ENCODE measurements around the gene GPSM1. TPM values are rescaled to one million over a fixed set of nuclear protein-coding genes. Genes with fewer than 3 reads are reported as not detected.

The GPSM1 gene
- total and polyA plus RNA-seq, 7 donors = 2.3 to 16.1 (median 5.0) TPM

DNA sequence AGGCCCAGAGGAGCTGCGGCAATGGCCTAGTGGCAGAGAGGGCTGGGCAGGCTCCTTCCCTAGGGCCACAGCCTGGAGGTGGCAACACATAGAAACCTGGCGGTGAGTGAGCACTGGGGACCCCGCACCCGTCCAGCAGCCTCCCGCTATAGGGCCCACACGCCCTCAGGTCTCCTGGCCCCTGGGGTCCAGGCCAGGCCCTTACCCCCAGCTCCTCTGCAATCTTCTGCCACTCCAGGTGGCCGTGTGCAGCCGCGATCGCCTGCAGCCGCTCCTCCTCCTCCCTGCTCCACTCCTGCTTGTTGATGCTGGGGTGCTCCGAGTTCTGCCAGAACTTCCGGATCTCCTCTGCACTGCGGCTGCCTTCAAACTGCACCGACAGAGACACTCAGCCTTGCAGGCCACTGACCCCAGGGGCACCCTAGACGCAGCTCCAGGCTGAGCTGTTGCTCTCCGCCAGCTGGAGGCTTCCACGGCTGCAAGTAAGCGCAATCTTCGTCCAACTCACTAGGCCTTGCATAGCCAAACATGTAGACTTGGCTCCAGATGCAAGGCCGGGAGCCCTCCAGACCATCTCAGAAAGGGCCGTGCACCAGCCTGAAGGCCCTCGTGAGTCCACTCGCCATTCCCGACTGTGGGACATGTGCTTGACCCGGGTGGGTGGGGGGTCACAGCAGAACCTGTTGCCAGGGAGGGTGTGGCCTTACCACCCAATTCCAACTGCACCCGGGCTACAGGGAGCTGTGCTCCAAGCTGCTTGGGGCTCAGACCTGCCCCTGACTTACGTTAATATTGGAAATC lies 64.6 kb downstream of the GPSM1 start:
- Histone ChIP-seq H3K4me1 (no peaks in the 10 kb centered on the region), H3K27ac (no peak overlapping the region), H3K36me3 (peaks cover 34 to 92% (median 55%) of the 10 kb centered on the region in 4 donors), H3K27me3 (no peaks in the 10 kb centered on the region), H3K9me3 (no peaks in the 10 kb centered on the region), H3K4me3 (no peak overlapping the region)
- TF ChIP-seq, protein P1, sequence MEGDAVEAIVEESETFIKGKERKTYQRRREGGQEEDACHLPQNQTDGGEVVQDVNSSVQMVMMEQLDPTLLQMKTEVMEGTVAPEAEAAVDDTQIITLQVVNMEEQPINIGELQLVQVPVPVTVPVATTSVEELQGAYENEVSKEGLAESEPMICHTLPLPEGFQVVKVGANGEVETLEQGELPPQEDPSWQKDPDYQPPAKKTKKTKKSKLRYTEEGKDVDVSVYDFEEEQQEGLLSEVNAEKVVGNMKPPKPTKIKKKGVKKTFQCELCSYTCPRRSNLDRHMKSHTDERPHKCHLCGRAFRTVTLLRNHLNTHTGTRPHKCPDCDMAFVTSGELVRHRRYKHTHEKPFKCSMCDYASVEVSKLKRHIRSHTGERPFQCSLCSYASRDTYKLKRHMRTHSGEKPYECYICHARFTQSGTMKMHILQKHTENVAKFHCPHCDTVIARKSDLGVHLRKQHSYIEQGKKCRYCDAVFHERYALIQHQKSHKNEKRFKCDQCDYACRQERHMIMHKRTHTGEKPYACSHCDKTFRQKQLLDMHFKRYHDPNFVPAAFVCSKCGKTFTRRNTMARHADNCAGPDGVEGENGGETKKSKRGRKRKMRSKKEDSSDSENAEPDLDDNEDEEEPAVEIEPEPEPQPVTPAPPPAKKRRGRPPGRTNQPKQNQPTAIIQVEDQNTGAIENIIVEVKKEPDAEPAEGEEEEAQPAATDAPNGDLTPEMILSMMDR (IDR thresholded peaks at IDR 0.05) = no peak
- TF ChIP-seq EP300 (IDR thresholded peaks at IDR 0.05) = no peak
- TF ChIP-seq POLR2A (IDR thresholded peaks at IDR 0.05) = no peak
- TF ChIP-seq POLR2AphosphoS5 (IDR thresholded peaks at IDR 0.05) = no peak
- no peak for DNase-seq
- intact Hi-C loops (cut with DNase I) = no loop called here
- 95% methylated on average over 28 of the region's 28 CpGs for WGBS, 2 donors

DNA sequence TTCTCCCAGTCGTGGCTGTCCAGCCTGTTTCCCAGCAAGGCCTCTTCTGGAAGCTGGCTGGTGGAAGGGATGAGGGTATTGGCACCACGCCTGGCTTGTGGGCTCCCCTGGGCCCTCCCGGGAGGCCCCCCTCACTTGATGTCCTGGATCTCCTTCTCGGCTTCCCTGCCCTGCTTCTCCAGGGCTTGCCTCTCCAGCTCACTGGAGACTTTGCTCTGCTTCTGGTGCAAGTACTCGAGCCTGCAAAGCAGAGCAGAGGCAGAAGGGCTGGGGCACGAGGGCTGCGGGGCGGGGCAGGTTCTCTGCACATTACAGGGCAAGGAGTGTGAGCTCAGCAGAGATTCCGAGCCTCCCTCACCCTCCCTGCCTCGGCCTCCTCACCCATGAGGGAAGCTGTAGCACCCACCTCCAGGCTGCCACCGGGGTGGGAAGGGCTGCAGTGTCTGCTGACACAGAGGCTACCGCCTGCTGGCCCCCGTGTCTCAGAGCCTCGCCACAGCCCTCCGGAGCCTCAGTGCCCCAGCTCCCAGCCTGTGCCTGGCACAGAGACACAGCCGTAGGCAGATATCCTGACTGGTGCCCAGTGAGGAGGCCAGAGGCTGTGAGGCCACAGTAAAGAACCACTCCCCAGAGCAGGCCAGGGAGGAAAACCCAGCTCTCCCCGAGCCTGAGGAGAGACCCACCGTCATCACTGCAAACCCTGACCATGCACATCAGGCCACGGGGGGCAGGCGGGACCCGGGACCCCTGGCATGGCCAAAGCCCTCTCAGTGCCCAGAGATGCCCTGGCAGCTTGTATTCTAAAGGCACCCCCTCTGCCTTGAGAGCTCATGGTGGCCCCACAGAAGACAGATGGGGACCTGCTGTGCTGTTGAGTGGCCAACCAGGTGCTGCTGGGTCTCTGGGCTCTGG lies 65.5 kb downstream of the GPSM1 start:
- Histone ChIP-seq H3K36me3 (peaks cover 28 to 92% (median 50%) of the 10 kb centered on the region in 4 donors), H3K4me3 (no peak overlapping the region)

DNA sequence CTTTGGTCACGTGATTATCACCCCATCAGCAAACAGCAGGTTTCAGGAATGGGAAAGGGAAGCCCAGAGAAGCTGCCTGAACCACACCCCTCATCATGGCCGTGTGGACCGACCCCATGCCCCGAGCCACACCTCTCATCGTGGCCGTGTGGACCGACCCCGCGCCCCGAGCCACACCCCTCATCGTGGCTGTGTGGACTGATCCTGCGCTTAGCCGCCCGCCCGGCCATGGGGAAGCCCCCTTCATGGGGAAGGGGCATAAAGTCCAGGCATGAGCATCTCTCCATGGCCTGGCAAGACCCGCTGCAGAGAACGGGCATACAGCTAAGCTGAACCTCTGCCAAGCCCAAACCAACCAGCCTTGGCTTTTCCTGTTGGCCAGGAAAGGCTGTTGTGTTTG lies 66.2 kb downstream of the GPSM1 start:
- H3K4me3 ChIP-seq = no peak overlapping the region
- peaks cover 21 to 89% (median 48%) of the 10 kb centered on the region in 4 donors for H3K36me3 ChIP-seq
- no peak for TF ChIP-seq EP300 (IDR thresholded peaks at IDR 0.05)
- TF ChIP-seq, protein P1 (IDR thresholded peaks at IDR 0.05) = no peak
- no peak for TF ChIP-seq POLR2A (IDR thresholded peaks at IDR 0.05)
- no peak for TF ChIP-seq POLR2AphosphoS5 (IDR thresholded peaks at IDR 0.05)
- no peak for DNase-seq
- H3K27ac ChIP-seq = peak overlapping the region in 1 of 4 donors; percentile 17
- WGBS, 2 donors = 73 to 85% methylated on average over 17 of the region's 17 CpGs
- no peaks in the 10 kb centered on the region for H3K9me3 ChIP-seq
- H3K4me1 ChIP-seq = peaks cover 0 to 5% (median 3%) of the 10 kb centered on the region in 4 donors
- intact Hi-C loops (cut with DNase I) = no loop called here
- no peaks in the 10 kb centered on the region for H3K27me3 ChIP-seq

More for the DNA sequence above, 65.5 kb downstream of the GPSM1 start:
- Histone ChIP-seq H3K9me3 (no peaks in the 10 kb centered on the region), H3K4me1 (no peaks in the 10 kb centered on the region), H3K27ac (no peak overlapping the region), H3K27me3 (no peaks in the 10 kb centered on the region)
- TF ChIP-seq, protein P1 (IDR thresholded peaks at IDR 0.05) = no peak
- TF ChIP-seq POLR2AphosphoS5 (IDR thresholded peaks at IDR 0.05) (no peak), EP300 (IDR thresholded peaks at IDR 0.05) (no peak), POLR2A (IDR thresholded peaks at IDR 0.05) (no peak)
- no peak for DNase-seq
- WGBS, 2 donors = 90 to 92% methylated on average over 21 of the region's 21 CpGs
- intact Hi-C loops (cut with DNase I) = no loop called here

DNA sequence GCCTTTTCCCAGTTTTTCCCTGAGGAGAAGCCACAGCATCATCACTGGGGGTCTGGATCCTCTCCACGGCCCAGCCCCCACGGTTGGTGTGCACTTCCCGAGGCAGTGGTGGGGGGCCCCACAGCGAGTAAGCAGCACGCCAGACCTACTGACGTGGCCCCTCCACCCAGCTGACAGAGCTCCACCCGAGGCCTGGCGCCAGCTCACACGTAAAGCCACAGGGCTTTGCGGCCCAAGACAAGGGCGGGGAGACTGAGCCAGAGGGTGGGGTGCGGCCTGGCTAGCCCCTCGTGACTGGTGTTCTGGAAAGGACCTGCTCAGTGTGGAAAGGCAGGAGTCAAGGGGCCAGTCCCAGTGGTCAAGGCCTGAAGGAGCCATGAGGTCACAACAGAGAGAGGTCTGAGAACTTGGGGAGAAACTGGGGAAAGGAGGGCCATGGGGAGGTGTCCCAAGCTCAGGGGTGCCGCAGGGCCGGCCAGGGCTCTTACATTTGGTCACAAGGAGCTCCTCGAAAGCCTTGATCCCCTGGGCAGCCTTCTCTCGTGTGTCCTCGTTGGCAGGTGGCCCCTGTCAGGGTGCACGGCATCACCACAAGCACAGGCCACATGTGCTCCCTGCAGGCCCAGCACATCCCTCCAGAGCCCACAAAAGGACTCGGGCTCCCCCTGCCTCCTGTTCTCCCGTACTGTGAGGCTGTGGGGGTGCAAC lies 67.1 kb downstream of the GPSM1 start:
- no peak overlapping the region for H3K4me3 ChIP-seq
- TF ChIP-seq POLR2AphosphoS5 (IDR thresholded peaks at IDR 0.05) (no peak), POLR2A (IDR thresholded peaks at IDR 0.05) (no peak), EP300 (IDR thresholded peaks at IDR 0.05) (no peak)
- TF ChIP-seq, protein P1 (IDR thresholded peaks at IDR 0.05) = no peak
- intact Hi-C loops (cut with DNase I) = no loop called here
- H3K4me1 ChIP-seq = peaks cover 0 to 14% (median 12%) of the 10 kb centered on the region in 4 donors
- no peak for DNase-seq
- H3K9me3 ChIP-seq = no peaks in the 10 kb centered on the region
- WGBS, 2 donors = 94 to 96% methylated on average over 21 of the region's 21 CpGs
- no peak overlapping the region for H3K27ac ChIP-seq
- peaks cover 19 to 80% (median 47%) of the 10 kb centered on the region in 4 donors for H3K36me3 ChIP-seq
- no peaks in the 10 kb centered on the region for H3K27me3 ChIP-seq

Measured in sigmoid colon (tissue), 7 donors.